Raji (cell line): ENCODE data around the gene ARFGAP2.

Source experiments
- POLR2A ChIP-seq: IDR thresholded peaks from 2 replicates; pipeline ENCODE4 v1.6.1; 2011; ENCODE audit warnings: low read depth, low read length, control low read depth; ENCODE audit not compliant: insufficient read depth

Gene ARFGAP2

DNA sequence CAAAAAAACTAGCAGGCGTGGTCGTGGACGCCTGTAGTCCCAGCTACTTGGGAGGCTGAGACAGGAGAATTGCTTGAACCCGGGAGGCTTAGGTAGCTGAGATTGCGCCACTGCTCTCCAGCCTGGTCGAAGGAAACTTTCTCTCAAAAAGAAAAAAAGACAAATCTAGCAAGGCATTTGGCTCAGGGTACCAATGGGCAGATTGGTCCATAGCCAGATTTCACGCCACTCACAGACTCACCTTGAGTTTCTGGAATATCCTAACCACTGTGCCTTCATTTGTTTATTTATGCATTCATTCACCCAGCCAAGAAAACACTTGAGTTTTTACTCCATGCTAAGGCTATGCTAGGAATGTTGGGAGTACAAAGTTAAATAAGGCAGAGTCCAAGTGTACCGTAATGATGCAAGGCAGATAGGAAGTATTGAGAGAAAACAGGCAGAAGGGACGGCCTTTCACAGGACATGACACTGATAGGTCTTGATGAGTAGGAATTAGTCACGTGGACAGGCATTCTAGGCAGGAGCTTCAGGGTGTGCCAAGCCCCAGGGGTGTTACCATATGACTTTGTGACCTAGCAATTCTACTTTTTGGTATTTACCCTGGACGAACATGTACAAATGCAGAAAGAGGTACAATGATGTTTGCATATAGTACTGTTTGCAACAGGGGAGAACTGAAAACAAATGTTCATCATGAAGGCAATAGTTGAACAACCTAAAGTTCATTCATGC lies 12.6 kb upstream of the ARFGAP2 start:
- no peak for TF ChIP-seq POLR2A

DNA sequence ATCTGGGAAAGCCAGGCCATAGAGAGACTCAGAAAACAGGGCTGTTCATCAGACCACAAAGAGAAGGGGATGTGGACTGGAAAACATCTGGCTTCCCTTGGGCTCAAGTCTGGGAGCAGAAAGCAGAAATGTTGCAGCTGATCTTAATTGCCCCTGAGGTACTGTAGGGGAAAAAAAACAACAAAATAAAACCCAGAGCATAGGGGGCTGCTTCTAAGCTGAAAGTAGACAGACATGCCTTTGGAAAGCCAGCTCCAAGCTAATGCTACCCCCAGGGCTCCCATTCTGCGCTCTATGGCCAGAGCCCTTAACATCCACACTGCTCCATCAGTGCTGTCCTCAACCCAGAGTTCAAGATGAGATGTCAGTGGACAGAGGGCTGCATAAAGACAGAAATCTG lies 11.6 kb upstream of the ARFGAP2 start:
- TF ChIP-seq POLR2A: no peak

DNA sequence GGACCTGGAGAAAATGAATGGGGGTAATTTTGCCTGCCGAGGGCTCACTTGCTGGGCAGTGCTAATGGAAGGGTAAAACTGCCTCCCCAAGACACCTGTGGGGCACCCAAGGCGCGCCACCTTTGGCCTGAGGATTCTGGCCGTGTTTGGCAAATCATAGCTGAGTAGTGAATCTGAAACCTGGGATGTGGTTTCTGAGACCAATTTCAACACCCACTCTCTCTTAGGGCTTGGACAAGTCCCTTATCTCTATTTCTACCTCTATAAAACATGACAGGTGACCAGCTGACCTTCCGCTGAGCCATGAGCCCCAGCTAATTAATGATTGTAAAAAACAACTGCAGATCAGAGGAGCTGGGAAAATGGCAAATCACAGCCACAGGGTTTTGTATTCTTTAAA lies 11.0 kb upstream of the ARFGAP2 start:
- no peak for TF ChIP-seq POLR2A

DNA sequence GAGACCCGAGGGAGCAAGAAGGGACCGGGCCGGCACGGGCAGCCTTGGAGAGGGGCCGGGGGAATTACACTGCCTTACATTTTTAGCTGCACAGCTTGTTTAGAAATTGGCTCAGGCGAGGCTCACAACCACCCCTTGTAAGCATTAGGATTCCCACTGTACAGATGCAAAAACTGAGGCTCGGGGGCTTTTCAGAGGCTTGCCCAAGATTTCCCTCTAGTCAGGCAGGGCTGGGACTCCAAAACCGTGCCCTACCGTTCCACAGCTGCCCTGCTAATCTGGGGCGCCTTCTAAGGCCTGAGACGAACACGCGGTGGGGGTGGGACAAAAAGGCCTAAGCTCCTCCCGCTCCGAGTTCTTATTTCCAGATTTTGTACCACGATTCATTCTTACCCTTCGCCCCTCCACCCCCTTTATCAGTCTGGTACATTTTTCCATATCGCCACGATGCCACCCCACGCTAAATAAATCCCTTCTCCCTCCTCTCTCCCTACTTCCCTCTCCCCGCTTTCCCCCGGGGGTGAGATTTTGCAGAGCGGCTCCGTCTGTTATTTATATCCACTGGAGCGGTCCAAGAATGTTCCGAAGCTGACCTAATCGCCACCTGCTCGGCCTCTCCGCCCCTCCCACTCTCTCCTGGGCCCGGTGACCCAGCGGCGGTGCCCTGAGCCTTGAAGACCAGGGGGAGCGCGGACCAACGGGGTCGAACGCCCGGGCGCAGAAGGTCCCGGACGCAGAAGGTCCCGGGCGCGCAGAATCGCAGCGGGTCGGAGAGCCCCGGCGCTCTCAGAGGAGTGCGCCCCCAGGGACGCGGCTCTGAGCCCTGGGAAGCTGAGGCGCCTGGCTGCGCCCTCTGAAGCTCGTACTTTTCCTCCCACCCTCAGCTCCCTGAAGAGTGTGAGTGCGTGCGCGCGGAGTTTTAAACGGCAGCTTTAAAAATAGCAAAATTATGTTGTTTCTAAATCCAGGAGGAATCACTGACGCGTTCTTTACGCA lies 10.3 kb upstream of the ARFGAP2 start:
- no peak for TF ChIP-seq POLR2A

DNA sequence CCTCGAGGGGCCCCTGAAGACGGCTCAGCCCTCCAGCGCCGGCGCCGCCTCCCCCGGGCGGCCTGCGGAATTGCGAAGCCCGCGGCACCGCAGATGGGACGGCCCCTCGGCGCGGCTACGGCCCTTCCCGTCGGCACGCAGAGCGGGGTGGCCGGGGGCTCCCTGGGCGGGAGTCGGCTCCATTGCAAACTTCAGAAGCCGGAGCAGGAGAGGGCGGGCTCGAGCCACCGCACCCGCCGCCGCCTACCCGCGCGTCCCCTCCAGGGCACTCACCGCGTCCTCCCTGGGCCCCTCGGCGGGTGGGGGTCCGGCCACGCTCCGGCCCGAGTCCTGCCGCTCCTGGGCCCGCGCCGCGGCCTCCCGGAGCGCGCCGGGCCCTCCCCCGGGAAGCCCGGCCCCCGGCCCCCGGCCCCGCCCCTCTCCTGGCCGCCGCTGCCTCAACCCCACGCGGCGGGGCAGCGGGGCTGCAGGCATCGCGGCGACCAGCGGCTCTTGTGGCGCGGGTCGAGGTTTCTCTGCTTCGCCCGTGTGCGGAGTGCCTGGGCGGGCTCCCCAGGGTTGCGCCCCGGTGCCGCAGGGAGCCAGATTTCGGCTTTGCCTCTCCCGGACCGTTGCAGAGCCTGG lies 9.5 kb upstream of the ARFGAP2 start, which contains the start of gene PACSIN3:
TSS of gene PACSIN3 (minus strand) at position 359 of the 624 bp plus-strand sequence. CDS start 3,707 bp downstream, outside the sequence.
- TF ChIP-seq POLR2A: no peak

DNA sequence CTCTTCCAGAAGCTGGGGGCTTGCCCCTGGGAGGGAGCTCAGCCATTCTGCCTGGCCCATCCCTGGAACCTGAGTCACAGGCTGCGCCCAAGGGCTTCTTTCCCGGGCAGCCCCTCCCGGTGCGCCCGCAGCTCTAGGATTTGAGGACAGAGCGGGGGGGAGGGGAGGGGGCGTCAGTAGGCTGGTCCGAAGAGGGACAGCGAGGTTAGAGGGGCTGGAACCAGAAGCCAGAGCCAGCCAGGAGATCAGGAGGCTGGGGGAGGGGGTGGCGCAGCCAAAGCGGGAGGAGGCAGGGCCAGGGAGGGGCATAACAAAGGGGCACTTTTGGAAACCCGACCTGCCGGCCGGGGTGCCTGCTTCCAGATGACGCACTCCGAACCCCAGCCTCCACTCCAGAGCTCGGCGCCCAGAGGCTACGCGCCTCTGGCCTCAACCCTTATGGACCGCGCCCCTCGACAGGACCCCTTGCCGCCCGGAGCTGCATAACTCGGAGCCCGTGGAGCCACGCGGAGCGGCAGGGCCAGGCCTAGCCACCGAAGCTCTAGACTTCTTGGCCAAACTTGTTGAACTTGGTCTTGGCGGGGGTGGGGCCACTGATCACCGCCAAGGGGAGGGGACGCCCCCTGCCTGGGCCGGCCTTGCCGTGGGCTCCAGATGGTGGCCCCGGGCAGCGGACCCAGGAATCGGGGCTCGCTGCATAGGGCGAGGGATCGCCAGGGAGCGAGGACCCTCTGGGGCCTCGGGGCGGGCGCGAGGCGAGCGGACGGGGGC lies 8.8 kb upstream of the ARFGAP2 start:
- TF ChIP-seq POLR2A: no peak

DNA sequence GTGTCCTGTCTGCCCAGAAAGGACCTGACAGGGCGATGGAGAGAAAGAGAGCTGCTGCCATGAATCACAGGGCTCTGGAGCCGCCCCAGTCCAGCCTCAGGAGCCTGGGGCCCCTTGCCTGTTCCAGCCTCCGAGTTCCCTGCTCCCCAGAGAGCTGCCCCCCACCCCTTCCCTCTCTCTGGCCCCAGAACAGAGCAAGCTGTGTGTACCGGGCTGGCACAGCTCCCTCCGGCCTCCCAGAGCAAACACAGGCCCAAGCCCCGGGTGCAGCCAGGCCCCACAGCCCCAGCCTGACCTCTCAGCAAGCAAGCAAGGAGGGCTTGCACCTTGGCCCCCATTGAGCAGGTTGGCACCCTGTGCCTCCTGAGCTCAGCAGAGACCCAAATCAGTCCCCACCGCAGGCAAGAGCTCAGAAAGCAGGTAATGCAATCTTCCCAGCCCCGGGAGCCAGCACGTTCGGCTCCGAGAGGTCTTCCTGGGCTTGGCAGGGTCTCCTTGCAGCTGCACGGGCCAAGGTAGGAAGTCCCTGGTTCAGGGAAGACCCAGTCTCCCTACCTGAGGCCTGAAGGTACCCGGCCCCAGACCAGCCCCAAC lies 8.1 kb upstream of the ARFGAP2 start:
- TF ChIP-seq POLR2A: no peak

DNA sequence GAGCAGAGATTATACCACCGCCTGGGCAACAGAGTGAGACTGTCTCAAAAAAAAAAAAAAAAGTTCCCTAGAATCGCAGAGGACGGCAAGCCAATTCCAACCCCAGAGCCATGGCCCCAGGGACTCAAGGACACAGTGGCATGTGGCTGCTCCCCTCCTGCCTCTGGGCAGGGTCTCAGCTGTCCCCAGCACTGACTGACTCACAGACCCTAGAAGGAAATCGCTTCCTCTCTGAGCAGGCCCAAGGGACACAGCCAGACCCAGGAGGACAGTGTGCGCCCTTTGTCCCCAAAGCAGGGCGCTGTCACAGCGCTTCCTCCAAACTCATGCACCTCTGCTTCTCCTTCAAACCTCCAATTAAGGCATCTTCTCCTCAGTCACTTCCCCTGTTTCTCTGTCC lies 7.3 kb upstream of the ARFGAP2 start:
- no peak for TF ChIP-seq POLR2A

DNA sequence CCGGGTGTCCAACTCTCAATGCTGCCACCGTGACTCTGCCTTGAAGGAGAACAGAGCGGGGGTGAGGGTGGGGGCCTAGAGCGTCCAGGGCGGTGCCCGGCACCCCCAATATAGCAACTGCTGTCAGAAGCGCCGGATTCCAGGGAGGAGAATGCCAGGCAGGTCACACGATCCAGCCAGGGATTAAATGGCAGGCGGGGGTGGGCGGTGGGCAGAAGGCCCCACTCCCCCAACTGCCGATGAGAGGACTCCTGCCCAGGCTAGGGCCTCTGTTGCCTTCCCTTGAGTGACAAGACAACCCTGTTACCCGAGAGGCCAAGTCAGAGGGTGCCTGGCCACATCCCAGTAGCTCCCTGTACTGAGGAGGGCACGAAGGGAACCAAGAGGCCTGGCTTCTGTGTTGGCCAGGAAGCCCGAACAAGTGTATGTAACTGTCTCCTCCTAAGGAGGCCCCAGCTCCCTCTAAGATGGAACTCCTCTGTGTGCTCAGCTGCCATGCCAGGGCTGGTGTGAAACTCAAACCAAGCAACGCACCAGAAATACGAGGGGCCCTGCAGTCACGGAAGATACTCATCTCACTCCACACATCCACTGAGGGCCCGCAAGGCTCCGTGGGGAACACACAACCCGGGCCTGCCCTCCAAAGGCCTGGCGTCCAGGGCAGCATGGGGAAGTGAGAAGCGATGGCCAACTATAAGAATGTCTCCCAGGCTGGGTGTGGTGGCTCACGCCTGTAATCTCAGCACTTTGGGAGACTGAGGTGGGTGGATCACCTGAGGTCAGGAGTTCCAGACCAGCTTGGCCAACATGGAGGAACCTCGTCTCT lies 6.6 kb upstream of the ARFGAP2 start:
- no peak for TF ChIP-seq POLR2A

DNA sequence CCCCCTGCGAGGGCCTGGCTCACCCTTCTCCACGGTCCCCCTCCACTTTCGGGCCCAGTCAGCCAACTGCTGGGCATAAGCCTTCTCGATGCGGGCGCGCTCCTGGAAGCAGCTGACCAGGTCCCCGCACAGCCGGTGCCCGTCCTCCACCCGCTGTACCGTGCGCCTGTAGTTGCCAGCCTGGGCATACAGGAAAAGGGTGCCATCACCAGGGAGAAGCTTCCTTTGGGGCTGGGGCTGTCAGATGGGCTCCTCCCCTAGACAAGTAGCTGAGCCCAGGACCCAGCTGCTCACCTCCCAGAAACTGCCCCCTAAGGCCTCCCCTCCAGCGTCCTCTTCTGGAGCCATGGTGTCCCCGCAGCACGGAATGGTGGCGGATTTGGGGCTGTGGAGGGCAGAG lies 5.7 kb upstream of the ARFGAP2 start:
- no peak for TF ChIP-seq POLR2A

DNA sequence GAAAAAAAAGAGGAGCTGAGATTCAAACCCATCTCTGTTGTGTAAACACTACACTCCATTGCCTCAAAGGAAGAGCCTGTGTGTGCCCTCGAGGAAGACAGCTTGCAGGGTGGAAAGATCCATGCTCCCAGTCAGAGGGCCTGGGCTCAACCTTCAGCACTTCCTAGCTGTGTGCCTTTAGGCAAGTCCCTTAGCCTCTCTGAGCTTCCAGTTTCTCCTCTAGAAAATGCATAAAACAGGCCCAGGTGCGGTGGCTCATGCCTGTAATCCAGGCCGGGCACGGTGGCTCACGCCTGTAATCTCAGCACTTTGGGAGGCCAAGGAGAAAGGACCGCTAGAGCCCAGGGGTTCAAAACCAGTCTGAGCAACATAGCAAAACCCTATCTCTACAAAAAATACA lies 4.6 kb upstream of the ARFGAP2 start:
- no peak for TF ChIP-seq POLR2A

DNA sequence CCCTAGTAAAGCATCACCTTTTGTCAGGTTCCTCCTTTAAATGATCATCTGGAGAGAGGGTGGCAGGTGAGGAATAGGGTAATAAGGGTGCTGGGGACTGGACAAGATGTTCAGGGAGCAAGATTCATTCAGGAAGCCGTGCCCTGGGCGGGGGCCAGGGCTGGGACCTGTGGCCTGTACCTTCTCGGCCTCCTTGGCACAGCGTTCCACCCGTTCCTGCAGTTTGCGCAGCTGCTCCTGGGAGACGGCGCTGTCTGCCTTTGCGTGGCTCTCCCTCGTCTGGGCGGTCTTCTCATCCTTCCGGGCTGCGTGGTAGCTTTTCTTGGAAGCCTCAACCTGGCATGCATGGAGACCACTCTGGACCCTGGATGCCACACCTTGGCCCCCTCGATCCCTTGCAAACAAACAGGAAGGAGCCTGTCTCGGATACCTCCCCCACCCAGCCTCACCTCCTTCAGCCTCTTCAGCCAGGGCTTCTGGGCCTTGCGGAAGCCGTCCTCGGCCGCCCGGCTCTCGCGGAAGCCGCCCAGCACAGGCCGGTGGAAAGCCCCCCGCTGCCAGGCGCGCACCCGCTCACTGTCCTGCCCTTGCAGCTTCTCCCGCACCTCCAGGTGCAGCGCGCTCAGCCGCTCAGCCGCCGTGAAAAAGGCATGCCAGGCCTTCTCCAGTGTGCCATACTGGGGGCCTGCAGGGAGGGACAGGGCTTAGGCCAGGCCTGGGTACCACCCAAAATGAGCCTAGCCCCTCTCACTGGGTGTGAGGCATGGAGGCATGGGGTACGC lies 3.5 kb upstream of the ARFGAP2 start:
- TF ChIP-seq POLR2A: no peak

DNA sequence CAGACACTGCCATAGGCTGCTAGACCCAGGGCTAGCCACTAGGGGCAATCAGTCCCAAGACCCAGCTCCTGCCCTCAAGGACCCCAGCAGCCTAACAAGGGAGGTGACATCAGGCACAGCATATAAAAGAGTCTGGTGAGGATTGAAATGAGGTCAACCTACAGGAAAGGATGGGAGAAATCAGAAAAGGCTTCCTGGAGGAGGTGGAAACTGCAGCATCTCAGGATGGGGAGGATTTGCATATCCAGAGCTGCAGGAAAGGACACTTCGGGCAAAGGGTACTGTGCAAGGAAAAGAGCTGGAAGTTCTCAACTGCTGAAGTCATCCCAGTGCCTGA lies 2.9 kb upstream of the ARFGAP2 start:
- TF ChIP-seq POLR2A: no peak
